ENCODE measurements around the gene EPM2A. TPM values are rescaled to one million over a fixed set of nuclear protein-coding genes. Genes with fewer than 3 reads are reported as not detected.

EPM2A gene
- total and polyA plus RNA-seq, 8 donors, result 3.4 to 60.8 (median 17.2) TPM

DNA sequence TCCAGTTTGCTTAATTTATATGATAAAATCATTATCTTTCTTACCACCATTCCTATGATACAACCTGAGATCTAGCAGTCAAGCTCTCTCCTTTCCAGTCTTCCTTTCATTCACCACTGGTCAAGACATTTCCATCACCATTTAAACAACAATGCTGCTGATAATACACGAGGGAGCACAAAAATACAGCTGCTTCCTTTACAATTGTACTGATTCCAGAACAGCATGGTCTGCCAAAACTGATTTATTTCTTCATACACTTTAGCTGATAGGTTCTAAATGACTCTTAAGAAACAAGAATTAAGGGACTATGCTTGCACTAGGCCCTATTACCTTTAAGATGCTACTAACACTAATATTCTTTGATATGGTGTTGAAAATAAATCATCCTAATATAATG lies 65.0 kb downstream of the EPM2A start:
- Histone ChIP-seq H3K9me3 (no peaks in the 10 kb centered on the region), H3K4me3 (no peak overlapping the region), H3K4me1 (no peaks in the 10 kb centered on the region), H3K27ac (no peak overlapping the region), H3K36me3 (peaks cover 0 to 12% (median 9%) of the 10 kb centered on the region in 4 donors), H3K27me3 (no peaks in the 10 kb centered on the region)
- no peak for DNase-seq
- WGBS, 5 donors, result 29 to 59% (median 46%) methylated on average over 1 of the region's 1 CpG
- TF ChIP-seq, protein P1, sequence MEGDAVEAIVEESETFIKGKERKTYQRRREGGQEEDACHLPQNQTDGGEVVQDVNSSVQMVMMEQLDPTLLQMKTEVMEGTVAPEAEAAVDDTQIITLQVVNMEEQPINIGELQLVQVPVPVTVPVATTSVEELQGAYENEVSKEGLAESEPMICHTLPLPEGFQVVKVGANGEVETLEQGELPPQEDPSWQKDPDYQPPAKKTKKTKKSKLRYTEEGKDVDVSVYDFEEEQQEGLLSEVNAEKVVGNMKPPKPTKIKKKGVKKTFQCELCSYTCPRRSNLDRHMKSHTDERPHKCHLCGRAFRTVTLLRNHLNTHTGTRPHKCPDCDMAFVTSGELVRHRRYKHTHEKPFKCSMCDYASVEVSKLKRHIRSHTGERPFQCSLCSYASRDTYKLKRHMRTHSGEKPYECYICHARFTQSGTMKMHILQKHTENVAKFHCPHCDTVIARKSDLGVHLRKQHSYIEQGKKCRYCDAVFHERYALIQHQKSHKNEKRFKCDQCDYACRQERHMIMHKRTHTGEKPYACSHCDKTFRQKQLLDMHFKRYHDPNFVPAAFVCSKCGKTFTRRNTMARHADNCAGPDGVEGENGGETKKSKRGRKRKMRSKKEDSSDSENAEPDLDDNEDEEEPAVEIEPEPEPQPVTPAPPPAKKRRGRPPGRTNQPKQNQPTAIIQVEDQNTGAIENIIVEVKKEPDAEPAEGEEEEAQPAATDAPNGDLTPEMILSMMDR (IDR thresholded peaks at IDR 0.05), result no peak
- TF ChIP-seq EP300 (IDR thresholded peaks at IDR 0.05), result no peak
- TF ChIP-seq POLR2AphosphoS5 (IDR thresholded peaks at IDR 0.05), result no peak
- TF ChIP-seq POLR2A (IDR thresholded peaks at IDR 0.05), result no peak
- intact Hi-C loops (cut with DNase I; ENCODE audit: low total_unique reads), result no loop called here

DNA sequence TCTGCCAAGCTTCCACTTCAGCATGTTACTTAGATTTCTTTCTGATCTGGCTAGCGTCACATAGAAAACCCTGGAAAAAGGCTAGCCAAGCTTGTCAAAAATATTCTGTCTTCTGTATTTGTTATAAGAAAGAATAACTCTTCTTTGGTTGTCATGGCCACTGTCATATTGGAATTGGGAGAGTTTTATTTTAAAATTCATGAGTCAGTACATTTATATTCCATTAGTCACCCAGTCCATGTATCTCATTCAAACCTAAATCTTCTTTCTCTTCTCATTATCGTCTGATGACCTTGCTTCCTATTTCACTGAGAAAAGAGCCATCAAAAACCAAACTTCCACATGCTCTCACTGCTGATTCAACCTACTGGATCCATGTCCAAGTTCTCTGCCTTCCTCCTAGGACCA lies 65.7 kb downstream of the EPM2A start:
- TF ChIP-seq POLR2A (IDR thresholded peaks at IDR 0.05) (no peak), EP300 (IDR thresholded peaks at IDR 0.05) (no peak), POLR2AphosphoS5 (IDR thresholded peaks at IDR 0.05) (no peak)
- TF ChIP-seq, protein P1 (IDR thresholded peaks at IDR 0.05), result no peak
- Histone ChIP-seq H3K36me3 (peaks cover 0 to 12% (median 9%) of the 10 kb centered on the region in 4 donors), H3K4me3 (no peak overlapping the region), H3K27me3 (no peaks in the 10 kb centered on the region), H3K27ac (no peak overlapping the region), H3K9me3 (no peaks in the 10 kb centered on the region), H3K4me1 (no peaks in the 10 kb centered on the region)
- WGBS, 5 donors, result 70 to 91% (median 84%) methylated on average over 2 of the region's 2 CpGs
- DNase-seq, result peak in 1 of 2 donors; percentile 14
- intact Hi-C loops (cut with DNase I; ENCODE audit: low total_unique reads), result no loop called here

DNA sequence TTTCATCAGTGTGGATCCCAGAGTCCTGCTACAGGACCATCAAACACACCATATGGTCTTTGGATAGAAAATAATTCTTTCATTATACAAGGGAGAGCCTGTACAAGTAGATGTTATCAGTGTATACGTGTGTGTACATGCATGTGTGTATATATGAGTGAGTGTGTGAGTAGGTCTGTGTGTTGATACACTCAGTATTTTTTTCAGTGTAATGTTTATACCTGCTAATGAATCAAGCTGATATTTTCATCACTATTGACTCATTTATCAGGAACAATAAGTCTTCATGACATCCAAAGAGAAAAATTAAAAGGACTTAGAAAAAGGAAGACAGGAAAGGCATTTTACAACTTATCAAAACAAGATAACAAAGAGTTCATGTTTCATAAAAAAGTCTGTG lies 66.5 kb downstream of the EPM2A start:
- Histone ChIP-seq H3K27ac (no peak overlapping the region), H3K4me3 (no peak overlapping the region), H3K27me3 (no peaks in the 10 kb centered on the region), H3K36me3 (peaks cover 0 to 11% (median 7%) of the 10 kb centered on the region in 4 donors), H3K9me3 (no peaks in the 10 kb centered on the region), H3K4me1 (no peaks in the 10 kb centered on the region)
- intact Hi-C loops (cut with DNase I; ENCODE audit: low total_unique reads), result no loop called here
- no peak for DNase-seq
- TF ChIP-seq, protein P1 (IDR thresholded peaks at IDR 0.05), result no peak
- no peak for TF ChIP-seq EP300 (IDR thresholded peaks at IDR 0.05)
- no peak for TF ChIP-seq POLR2A (IDR thresholded peaks at IDR 0.05)
- no peak for TF ChIP-seq POLR2AphosphoS5 (IDR thresholded peaks at IDR 0.05)
- WGBS, 5 donors, result 31 to 62% (median 49%) methylated on average over 1 of the region's 1 CpG

DNA sequence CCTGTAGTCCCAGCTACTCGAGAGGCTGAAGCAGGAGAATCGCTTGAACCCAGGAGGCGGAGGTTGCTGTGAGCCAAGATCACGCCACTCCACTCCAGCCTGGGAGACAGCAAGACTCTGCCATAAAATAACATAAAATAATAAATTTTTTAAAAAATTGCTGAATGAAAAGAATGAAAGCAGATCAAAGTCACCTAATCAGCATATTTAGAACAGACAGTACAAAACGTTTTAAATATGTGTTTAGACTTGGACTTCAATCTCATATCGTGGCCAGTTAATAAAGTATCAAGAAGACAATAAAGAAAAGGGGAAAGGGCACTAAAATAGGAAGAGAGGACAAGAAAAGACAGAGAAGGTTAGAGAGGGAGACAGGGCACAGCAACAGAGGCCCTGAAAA lies 74.6 kb downstream of the EPM2A start:
- H3K4me1 ChIP-seq, result no peaks in the 10 kb centered on the region
- H3K27me3 ChIP-seq, result no peaks in the 10 kb centered on the region
- no peaks in the 10 kb centered on the region for H3K9me3 ChIP-seq
- 83 to 93% (median 89%) methylated on average over 6 of the region's 6 CpGs for WGBS, 5 donors
- no peak overlapping the region for H3K27ac ChIP-seq
- no peaks in the 10 kb centered on the region for H3K36me3 ChIP-seq
- no peak overlapping the region for H3K4me3 ChIP-seq
- no peak for DNase-seq
- TF ChIP-seq POLR2A (IDR thresholded peaks at IDR 0.05) (no peak), POLR2AphosphoS5 (IDR thresholded peaks at IDR 0.05) (no peak)
- TF ChIP-seq, protein P1 (IDR thresholded peaks at IDR 0.05), result no peak
- intact Hi-C loops (cut with DNase I; ENCODE audit: low total_unique reads), result no loop called here

Measured in stomach (tissue), 9 donors.